Activated naive CD4-positive, alpha-beta T cell treated with anti-CD3 and anti-CD28 coated beads, Interleukin-2, amount 50 U/mL, for 72 hours (primary cell): ENCODE data around the gene CAMTA1. TPM values are rescaled to one million over a fixed set of nuclear protein-coding genes. Genes with fewer than 3 reads are reported as not detected.

Experiments
- ATAC-seq, 2 donors: fragments of 150-1000 bp; cut with Tn5 transposase; 2 replicates each; pipeline ENCODE4 v1.10.0; 2021; ENCODE audit warnings: mild to moderate bottlenecking in 2 of 2, moderate library complexity in 2 of 2
- DNase-seq, 2 donors: peaks; one replicate each; pipeline ENCODE4 v3.0.0; 2021 to 2022; ENCODE audit warnings: low spot score in 2 of 2
- H3K27ac Mint-ChIP-seq, 2 donors: one replicate each; pipeline ENCODE4 v1.8.0; 2022; ENCODE audit warnings: mild to moderate bottlenecking in 2 of 2, mixed read lengths in 2 of 2
- H3K36me3 Mint-ChIP-seq, 2 donors: one replicate each; pipeline ENCODE4 v1.8.0; 2022; ENCODE audit warnings: mixed read lengths in 2 of 2
- H3K9me3 Mint-ChIP-seq, 2 donors: one replicate each; pipeline ENCODE4 v1.8.0; 2022; ENCODE audit warnings: mixed read lengths in 2 of 2
- total RNA-seq, 2 donors: library from RNA; stranded (reverse); gene quantifications; one replicate each; pipeline ENCODE4 v1.2.3, GENCODE V29; 2022

The CAMTA1 gene
- total RNA-seq, 2 donors from 2014 or later: 50.4 to 76.4 TPM

GRCh38 chr1:7266561-7266960 is 481.3 kb downstream of the CAMTA1 start:
- DNase-seq (no peak), ATAC-seq (no peak)
- peaks cover 18 to 25% of the 10 kb centered on the region in 2 donors for H3K36me3 Mint-ChIP-seq
- H3K27ac Mint-ChIP-seq: peak overlapping the region in 1 of 2 donors; percentile 6
- peaks cover 17% of the 10 kb centered on the region in 2 donors for H3K9me3 Mint-ChIP-seq

- no peak overlapping the region for H3K27ac Mint-ChIP-seq
- H3K36me3 Mint-ChIP-seq: peaks cover 18 to 25% of the 10 kb centered on the region in 2 donors
- ATAC-seq (no peak), DNase-seq (no peak)
- peaks cover 17% of the 10 kb centered on the region in 2 donors for H3K9me3 Mint-ChIP-seq
Observed at GRCh38 chr1:7267493-7267892, 482.2 kb downstream of the CAMTA1 start.

GRCh38 chr1:7268983-7269382 is 483.7 kb downstream of the CAMTA1 start:
- DNase-seq (no peak), ATAC-seq (no peak)
- Mint-ChIP-seq H3K36me3 (peaks cover 18 to 25% of the 10 kb centered on the region in 2 donors), H3K27ac (no peak overlapping the region), H3K9me3 (peaks cover 17% of the 10 kb centered on the region in 2 donors)

DNA sequence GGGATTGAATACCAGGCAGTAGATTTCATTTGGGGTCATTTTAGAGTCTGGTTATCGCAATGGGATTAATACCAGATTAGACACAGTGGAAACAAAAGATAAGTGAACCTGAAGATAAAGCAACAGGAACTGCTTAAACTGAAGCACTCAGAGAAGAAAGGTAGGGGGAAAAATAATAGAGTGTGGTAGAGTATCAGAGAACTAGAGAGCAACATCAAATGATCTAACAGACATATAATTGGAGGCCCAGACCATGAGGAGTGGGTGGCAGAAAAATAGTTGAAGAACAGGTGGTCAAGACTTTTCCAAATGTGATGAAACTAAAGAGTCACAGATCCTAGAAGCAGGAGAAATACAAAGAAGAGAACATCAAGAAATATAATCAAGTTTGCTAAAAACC is 484.3 kb downstream of the CAMTA1 start:
- DNase-seq (no peak), ATAC-seq (no peak)
- H3K9me3 Mint-ChIP-seq: peaks cover 17% of the 10 kb centered on the region in 2 donors
- no peak overlapping the region for H3K27ac Mint-ChIP-seq
- H3K36me3 Mint-ChIP-seq: peaks cover 18 to 25% of the 10 kb centered on the region in 2 donors

DNA sequence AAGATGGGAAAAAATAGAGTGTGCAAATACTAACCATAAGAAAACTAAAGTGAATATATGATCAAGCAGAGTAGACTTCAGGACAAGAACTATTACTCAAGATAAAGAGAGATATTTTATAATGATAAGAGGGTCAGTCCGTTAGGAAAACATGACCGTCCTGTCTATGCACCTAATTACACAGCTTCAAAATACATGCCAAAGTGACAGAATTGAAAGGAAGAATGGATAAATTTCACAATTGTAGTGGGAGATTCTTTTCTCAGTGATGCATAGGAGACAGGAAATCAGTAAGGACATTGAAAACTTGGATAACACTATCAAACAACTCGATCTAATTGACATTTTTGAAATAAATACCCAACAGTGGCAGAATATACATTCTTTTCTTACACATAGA is 489.0 kb downstream of the CAMTA1 start:
- Mint-ChIP-seq H3K27ac (no peak overlapping the region), H3K9me3 (peaks cover 5 to 6% of the 10 kb centered on the region in 2 donors), H3K36me3 (peaks cover 6 to 10% of the 10 kb centered on the region in 2 donors)
- ATAC-seq (no peak), DNase-seq (no peak)

DNA sequence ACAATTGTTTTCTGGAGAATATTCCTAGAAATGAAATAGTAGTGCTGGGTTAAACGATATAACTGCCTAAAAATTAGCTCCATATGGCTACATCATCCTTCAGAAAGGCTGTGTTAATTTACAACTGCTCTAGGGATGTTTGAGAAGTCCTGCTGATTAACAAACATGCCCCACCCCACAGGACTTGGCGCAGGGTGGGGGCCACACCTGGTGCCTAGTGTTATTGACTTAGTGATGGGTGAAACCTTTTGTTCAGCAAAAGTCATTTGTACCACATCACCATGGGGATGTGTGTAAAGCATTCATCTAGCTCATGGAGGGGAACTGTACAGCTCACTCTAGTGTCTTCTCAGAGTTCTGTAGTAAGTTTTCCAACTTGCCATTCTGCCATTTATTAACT is 492.8 kb downstream of the CAMTA1 start:
- Mint-ChIP-seq H3K27ac (no peak overlapping the region), H3K9me3 (no peaks in the 10 kb centered on the region), H3K36me3 (no peaks in the 10 kb centered on the region)
- ATAC-seq: no peak
- DNase-seq: no peak

DNA sequence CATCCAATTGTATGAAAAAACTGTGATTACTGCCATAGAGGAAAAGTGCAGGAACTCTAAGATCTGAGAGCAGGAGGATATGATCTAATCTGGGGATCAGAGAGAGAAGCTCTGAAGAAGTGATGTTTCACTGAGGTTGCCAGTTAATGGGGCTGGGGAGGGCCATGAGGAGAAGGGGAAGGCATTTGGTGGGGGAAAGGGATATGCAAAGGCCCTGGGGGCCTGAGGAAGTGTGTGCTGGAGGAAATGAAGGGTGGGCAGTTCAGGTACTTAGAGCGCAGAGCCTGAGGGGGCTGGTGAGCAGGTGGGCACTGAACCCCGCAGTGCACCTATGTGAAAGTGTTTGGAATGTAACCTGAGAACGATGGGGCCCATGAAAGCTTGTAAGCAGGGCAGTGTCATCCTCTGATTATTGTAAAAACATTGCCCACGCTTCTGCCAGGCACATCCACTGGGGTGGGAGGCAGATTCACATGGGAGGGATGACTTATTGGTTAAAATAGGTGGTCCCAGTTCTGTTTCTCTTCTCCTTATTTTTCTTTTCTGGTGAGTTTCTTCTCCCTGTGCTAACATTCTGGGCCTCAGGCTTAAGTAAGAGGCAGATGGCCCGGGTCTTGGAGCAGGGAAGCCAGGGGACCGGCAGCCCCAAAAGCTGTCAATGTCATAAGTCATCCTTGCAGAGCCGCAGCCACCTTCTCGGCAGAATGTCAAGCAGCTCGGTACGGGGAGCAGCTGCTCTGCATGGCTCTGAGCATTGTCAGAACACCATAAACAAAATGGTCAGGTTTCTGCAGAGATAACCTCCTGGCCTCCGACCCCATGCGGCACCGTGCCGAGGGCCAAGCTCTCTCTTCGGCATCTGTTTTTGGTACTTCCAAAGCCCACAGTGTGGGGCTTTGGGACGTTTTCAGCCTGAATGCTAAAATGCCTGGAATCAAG is 493.8 kb downstream of the CAMTA1 start:
- DNase-seq: no peak
- Mint-ChIP-seq H3K27ac (no peak overlapping the region), H3K36me3 (no peaks in the 10 kb centered on the region), H3K9me3 (no peaks in the 10 kb centered on the region)
- ATAC-seq: no peak

DNA sequence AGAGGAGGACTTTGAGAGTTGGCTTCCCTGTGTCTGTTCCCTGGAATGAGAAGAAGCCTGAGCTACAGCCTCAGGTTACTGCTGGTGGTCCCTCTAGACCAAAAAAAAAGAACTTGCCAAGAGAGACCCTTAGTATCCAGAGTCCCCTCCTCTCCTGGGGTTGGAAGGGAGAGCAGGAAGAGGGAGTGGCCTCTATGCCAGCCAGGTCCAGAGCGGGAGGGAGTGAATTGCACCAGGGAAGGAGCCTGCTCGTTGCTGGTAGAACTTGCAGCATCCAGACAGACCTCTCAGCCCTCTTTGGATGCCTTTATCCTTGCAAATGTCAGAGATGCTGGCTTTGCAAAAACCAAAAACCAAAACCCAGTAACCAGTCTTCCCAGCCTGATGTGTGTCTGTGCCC is 494.5 kb downstream of the CAMTA1 start:
- Mint-ChIP-seq H3K27ac (no peak overlapping the region), H3K9me3 (no peaks in the 10 kb centered on the region), H3K36me3 (no peaks in the 10 kb centered on the region)
- ATAC-seq (no peak), DNase-seq (no peak)

DNA sequence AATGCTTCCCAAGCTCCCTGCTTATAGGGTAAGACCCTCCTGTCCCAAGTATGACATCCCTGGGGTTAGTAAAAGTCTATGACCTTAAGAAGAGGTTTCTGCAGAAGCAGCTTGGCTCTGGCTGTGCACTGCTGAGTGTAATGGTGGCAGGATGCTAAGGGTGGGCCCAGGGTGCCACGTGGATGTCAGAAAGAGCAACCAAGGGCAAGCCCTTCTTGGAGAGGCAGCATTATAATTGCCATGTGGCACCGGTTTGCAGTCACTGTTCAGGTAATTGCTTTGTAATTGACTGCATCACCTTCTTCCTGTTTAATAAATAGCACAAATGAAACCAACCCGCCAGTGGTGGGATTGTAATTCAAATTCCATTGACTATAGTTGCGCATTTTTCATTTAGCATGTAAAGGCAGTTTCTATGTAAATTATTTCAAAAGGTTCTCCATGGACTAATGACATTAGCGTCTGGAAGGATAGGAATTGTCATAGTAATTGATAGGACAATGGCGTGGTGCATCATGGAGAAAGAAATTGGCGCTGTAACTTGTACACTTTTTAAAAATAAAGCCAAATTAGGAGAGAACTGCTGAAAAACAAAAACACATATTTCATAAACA is 495.2 kb downstream of the CAMTA1 start:
- H3K9me3 Mint-ChIP-seq: no peaks in the 10 kb centered on the region
- H3K27ac Mint-ChIP-seq: no peak overlapping the region
- ATAC-seq (no peak), DNase-seq (no peak)
- no peaks in the 10 kb centered on the region for H3K36me3 Mint-ChIP-seq

GRCh38 chr1:7281821-7282220 is 496.6 kb downstream of the CAMTA1 start:
- no peaks in the 10 kb centered on the region for H3K9me3 Mint-ChIP-seq
- DNase-seq (no peak), ATAC-seq (no peak)

GRCh38 chr1:7284839-7285435 is 499.7 kb downstream of the CAMTA1 start:
- no peak for DNase-seq
- ATAC-seq: no peak
- peaks cover 0 to 4% of the 10 kb centered on the region in 2 donors for H3K9me3 Mint-ChIP-seq
- no peaks in the 10 kb centered on the region for H3K36me3 Mint-ChIP-seq
- peak overlapping the region in 1 of 2 donors; percentile 73 for H3K27ac Mint-ChIP-seq

More at GRCh38 chr1:7281821-7282220, 496.6 kb downstream of the CAMTA1 start:
- peak overlapping the region in 1 of 2 donors; percentile 38 for H3K27ac Mint-ChIP-seq
- H3K36me3 Mint-ChIP-seq: no peaks in the 10 kb centered on the region

- ATAC-seq (no peak), DNase-seq (no peak)
- no peak overlapping the region for H3K27ac Mint-ChIP-seq
- H3K36me3 Mint-ChIP-seq: no peaks in the 10 kb centered on the region
- peaks cover 0 to 4% of the 10 kb centered on the region in 2 donors for H3K9me3 Mint-ChIP-seq
Observed at GRCh38 chr1:7285856-7286454, 500.7 kb downstream of the CAMTA1 start.

- Mint-ChIP-seq H3K27ac (no peak overlapping the region), H3K9me3 (peaks cover 0 to 4% of the 10 kb centered on the region in 2 donors)
Observed at GRCh38 chr1:7287013-7287412, 501.8 kb downstream of the CAMTA1 start.

GRCh38 chr1:7288992-7289391 is 503.7 kb downstream of the CAMTA1 start:
- peaks cover 0 to 4% of the 10 kb centered on the region in 2 donors for H3K9me3 Mint-ChIP-seq
- H3K27ac Mint-ChIP-seq: no peak overlapping the region
- no peak for DNase-seq
- ATAC-seq: no peak
- no peaks in the 10 kb centered on the region for H3K36me3 Mint-ChIP-seq

More at GRCh38 chr1:7287013-7287412, 501.8 kb downstream of the CAMTA1 start:
- no peaks in the 10 kb centered on the region for H3K36me3 Mint-ChIP-seq
- DNase-seq: no peak
- ATAC-seq: no peak

- no peak for ATAC-seq
- peaks cover 0 to 4% of the 10 kb centered on the region in 2 donors for H3K9me3 Mint-ChIP-seq
- H3K36me3 Mint-ChIP-seq: no peaks in the 10 kb centered on the region
- DNase-seq: no peak
- H3K27ac Mint-ChIP-seq: no peak overlapping the region
Observed at GRCh38 chr1:7289694-7290093, 504.4 kb downstream of the CAMTA1 start.

- DNase-seq: no peak
- Mint-ChIP-seq H3K36me3 (no peaks in the 10 kb centered on the region), H3K9me3 (peaks cover under 1 to 4% of the 10 kb centered on the region in 2 donors), H3K27ac (no peak overlapping the region)
- no peak for ATAC-seq
Observed at GRCh38 chr1:7290971-7291970, 506.0 kb downstream of the CAMTA1 start.
